HepG2 (cell line): ENCODE data around the gene VSIG10L. TPM values are rescaled to one million over a fixed set of nuclear protein-coding genes. Genes with fewer than 3 reads are reported as not detected.

Experiments used
- ATRX ChIP-seq: sonication (generic); formaldehyde crosslinking; IDR thresholded peaks from 2 replicates; pipeline ENCODE4 v1.4.0; 2020; ENCODE audit warnings: missing genetic modification reagents, borderline replicate concordance
- CHD2 ChIP-seq: IDR thresholded peaks from 2 replicates; pipeline ENCODE4 v1.6.1; 2011; ENCODE audit warnings: low read depth, low read length, improper control_type of control experiment
- EZH2 ChIP-seq: conservative IDR thresholded peaks from 2 replicates; pipeline ENCODE4 v1.6.1; 2012; ENCODE audit warnings: mild to moderate bottlenecking, low read depth, low read length, moderate library complexity
- FOXA1 ChIP-seq, 2 experiments: fragments of 450-650 bp in 1 of 2; sonication (generic) in 1 of 2; formaldehyde crosslinking in 1 of 2; IDR thresholded peaks; 2 replicates each; pipeline versions ENCODE4 v1.4.0 to v1.6.1; 2016 to 2020; ENCODE audit warnings: missing genetic modification reagents in 1 of 2
- KAT8 ChIP-seq: IDR thresholded peaks from 2 replicates; pipeline ENCODE4 v1.6.1; 2016; ENCODE audit warnings: missing genetic modification reagents, missing compliant biosample characterization
- KMT2A ChIP-seq: sonication (generic); formaldehyde crosslinking; IDR thresholded peaks from 2 replicates; pipeline ENCODE4 v1.4.0; 2020; ENCODE audit warnings: missing genetic modification reagents
- MAF1 ChIP-seq: sonication (generic); formaldehyde crosslinking; IDR thresholded peaks from 2 replicates; pipeline ENCODE4 v1.5.0; 2020; ENCODE audit warnings: missing genetic modification reagents, borderline replicate concordance
- NCOA1 ChIP-seq: sonication (generic); formaldehyde crosslinking; IDR thresholded peaks from 2 replicates; pipeline ENCODE4 v1.9.0; 2021; ENCODE audit warnings: missing genetic modification reagents
- NFATC3 ChIP-seq: sonication (generic); formaldehyde crosslinking; IDR thresholded peaks from 2 replicates; pipeline ENCODE4 v1.5.1; 2020; ENCODE audit warnings: mild to moderate bottlenecking, missing genetic modification reagents
- NFIB ChIP-seq: sonication (generic); formaldehyde crosslinking; IDR thresholded peaks from 2 replicates; pipeline ENCODE4 v1.9.0; 2021; ENCODE audit warnings: missing genetic modification reagents, mild to moderate bottlenecking, borderline replicate concordance
- NFYC ChIP-seq: IDR thresholded peaks from 2 replicates; pipeline ENCODE4 v1.6.1; 2016; ENCODE audit warnings: missing genetic modification reagents, missing compliant biosample characterization
- PLRG1 ChIP-seq: fragments of 450-650 bp; conservative IDR thresholded peaks from 2 replicates; pipeline ENCODE4 v1.6.1; 2016
- POLR2AphosphoS2 ChIP-seq: IDR thresholded peaks from 2 replicates; pipeline ENCODE4 v1.6.1; 2011; ENCODE audit warnings: low read depth, low read length, improper control_type of control experiment
- SNAI1 ChIP-seq: sonication (generic); formaldehyde crosslinking; IDR thresholded peaks from 2 replicates; pipeline ENCODE4 v1.5.0; 2020; ENCODE audit warnings: mild to moderate bottlenecking, missing genetic modification reagents, borderline replicate concordance
- TMF1 ChIP-seq: sonication (generic); formaldehyde crosslinking; IDR thresholded peaks from 2 replicates; pipeline ENCODE4 v1.8.1; 2022; ENCODE audit warnings: low read depth, missing genetic modification reagents
- TRIM24 ChIP-seq: sonication (generic); formaldehyde crosslinking; IDR thresholded peaks from 2 replicates; pipeline ENCODE4 v1.8.0; 2022; ENCODE audit warnings: mild to moderate bottlenecking, missing genetic modification reagents
- ZNF10 ChIP-seq: sonication (generic); formaldehyde crosslinking; IDR thresholded peaks from 2 replicates; pipeline ENCODE4 v1.4.0; 2020; ENCODE audit warnings: mild to moderate bottlenecking, low read depth, missing genetic modification reagents, borderline replicate concordance
- ZNF234 ChIP-seq: sonication (generic); formaldehyde crosslinking; conservative IDR thresholded peaks from 2 replicates; pipeline ENCODE4 v1.5.1; 2020; ENCODE audit warnings: mild to moderate bottlenecking, missing genetic modification reagents
- ZNF3 ChIP-seq: IDR thresholded peaks from 2 replicates; pipeline ENCODE4 v1.7.0; 2017; ENCODE audit warnings: inconsistent platforms
- ZNF33A ChIP-seq: sonication (generic); formaldehyde crosslinking; IDR thresholded peaks from 2 replicates; pipeline ENCODE4 v1.5.1; 2020; ENCODE audit warnings: missing genetic modification reagents, mild to moderate bottlenecking, moderate library complexity, borderline replicate concordance
- ZNF563 ChIP-seq: sonication (generic); formaldehyde crosslinking; IDR thresholded peaks from 2 replicates; pipeline ENCODE4 v1.8.0; 2022; ENCODE audit warnings: mild to moderate bottlenecking, moderate library complexity, missing genetic modification reagents
- ZNF792 ChIP-seq: IDR thresholded peaks from 2 replicates; pipeline ENCODE4 v1.6.1; 2016
- polyA plus RNA-seq, 8 experiments: library from polyadenylated mRNA; depleted of rRNA in 3 of 8; stranded (reverse) in 7 of 8; unstranded in 1 of 8; fragments of >200 nt; fragmentation: Illumina TruSeq in 4 of 8; extraction: Trizol in 4 of 8; gene quantifications; 2 replicates each; pipeline versions ENCODE4 v1.2.1 to v1.2.3, GENCODE V29; 2011 to 2016; ENCODE audit warnings: low read depth in 4 of 8, missing spikeins in 1 of 8, mixed read lengths in 1 of 8; ENCODE audit not compliant: insufficient read depth in 1 of 8
- total RNA-seq, 5 experiments: library from RNA; depleted of rRNA; stranded (reverse); fragments of >200 nt; fragmentation: Illumina TruSeq; extraction: Trizol; gene quantifications; 2 replicates each; pipeline ENCODE4 v1.2.3, GENCODE V29; 2016; ENCODE audit warnings: low read depth in 1 of 5
- TF ChIP-seq, protein P1 (sequence below): sonication (generic); formaldehyde crosslinking; conservative IDR thresholded peaks from 2 replicates; pipeline ENCODE4 v1.4.0; 2020; ENCODE audit warnings: missing genetic modification reagents
- TF ChIP-seq, protein P2 (sequence below): sonication (generic); formaldehyde crosslinking; IDR thresholded peaks from 2 replicates; pipeline ENCODE4 v1.5.0; 2020; ENCODE audit warnings: missing genetic modification reagents
- TF ChIP-seq, protein P3 (sequence below): IDR thresholded peaks from 2 replicates; pipeline ENCODE4 v1.6.1; 2016; ENCODE audit warnings: missing compliant biosample characterization, missing genetic modification reagents, borderline replicate concordance
- TF ChIP-seq, protein P4 (sequence below): sonication (generic); formaldehyde crosslinking; IDR thresholded peaks from 2 replicates; pipeline ENCODE4 v1.4.0; 2020; ENCODE audit warnings: missing genetic modification reagents

VSIG10L gene
- total and polyA plus RNA-seq, 2 of the 13 experiments (the other 11 are each of a cell fraction or from before 2014, with no cell fraction given), result 2.7 to 8.5 TPM

DNA sequence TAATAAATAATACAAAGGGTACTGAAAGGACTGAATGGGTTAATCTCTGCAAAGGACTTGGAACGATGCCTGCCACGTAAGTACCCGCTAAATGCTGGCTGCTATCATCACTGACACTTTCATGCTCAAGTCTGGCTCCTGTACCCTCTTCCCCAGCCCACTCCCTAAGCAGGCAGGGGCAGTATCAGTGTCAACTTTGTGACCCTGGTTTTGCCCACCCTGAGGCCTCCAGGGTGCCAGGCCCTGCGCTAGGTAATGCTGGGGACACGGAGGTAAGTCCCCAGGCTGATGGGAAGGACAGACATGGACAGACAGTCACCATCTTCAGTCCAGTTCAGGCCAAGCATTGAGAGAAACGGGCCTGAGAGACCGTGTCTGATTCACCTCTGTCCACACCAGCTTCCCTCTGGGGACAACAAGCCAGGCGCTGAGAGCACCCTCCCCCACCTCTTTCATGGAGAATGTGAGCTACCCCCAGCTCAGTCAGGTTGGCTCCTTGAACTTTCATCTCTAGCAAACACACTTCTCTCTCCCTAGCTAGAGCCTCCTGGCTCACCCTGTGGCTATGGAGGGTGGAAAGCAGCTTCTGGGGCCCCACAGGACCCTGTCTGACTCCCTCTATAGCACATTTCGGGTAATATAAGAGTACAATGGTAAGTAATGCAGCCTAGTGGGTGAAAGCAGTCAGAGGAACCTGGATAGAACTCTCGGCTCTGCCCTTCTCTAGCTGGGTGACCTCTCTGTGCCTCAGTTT, 23.4 kb upstream of the VSIG10L start (continued):
- TF ChIP-seq, protein P1, sequence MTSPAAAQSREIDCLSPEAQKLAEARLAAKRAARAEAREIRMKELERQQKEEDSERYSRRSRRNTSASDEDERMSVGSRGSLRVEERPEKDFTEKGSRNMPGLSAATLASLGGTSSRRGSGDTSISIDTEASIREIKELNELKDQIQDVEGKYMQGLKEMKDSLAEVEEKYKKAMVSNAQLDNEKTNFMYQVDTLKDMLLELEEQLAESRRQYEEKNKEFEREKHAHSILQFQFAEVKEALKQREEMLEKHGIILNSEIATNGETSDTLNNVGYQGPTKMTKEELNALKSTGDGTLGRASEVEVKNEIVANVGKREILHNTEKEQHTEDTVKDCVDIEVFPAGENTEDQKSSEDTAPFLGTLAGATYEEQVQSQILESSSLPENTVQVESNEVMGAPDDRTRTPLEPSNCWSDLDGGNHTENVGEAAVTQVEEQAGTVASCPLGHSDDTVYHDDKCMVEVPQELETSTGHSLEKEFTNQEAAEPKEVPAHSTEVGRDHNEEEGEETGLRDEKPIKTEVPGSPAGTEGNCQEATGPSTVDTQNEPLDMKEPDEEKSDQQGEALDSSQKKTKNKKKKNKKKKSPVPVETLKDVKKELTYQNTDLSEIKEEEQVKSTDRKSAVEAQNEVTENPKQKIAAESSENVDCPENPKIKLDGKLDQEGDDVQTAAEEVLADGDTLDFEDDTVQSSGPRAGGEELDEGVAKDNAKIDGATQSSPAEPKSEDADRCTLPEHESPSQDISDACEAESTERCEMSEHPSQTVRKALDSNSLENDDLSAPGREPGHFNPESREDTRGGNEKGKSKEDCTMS, result no peak
- TF ChIP-seq NFATC3 (CRISPR knock-in tag) (no peak), KAT8 (CRISPR knock-in tag) (peak; percentile 52), FOXA1 (IDR thresholded peaks at IDR 0.05) (no peak), FOXA1 (CRISPR knock-in tag; IDR thresholded peaks at IDR 0.05) (peak; percentile 78), ATRX (CRISPR knock-in tag) (no peak), NFYC (CRISPR knock-in tag) (0 out of 2 replicates have a peak, but pooled peaks have one; percentile 40), POLR2AphosphoS2 (no peak), ZNF563 (CRISPR knock-in tag) (no peak), PLRG1 (no peak), ZNF3 (CRISPR knock-in tag) (no peak), ZNF234 (CRISPR knock-in tag) (no peak), TRIM24 (CRISPR knock-in tag) (0 out of 2 replicates have a peak, but pooled peaks have one; percentile 35), KMT2A (peak; percentile 70; the same call in 1 of the 2 replicates), ZNF33A (no peak), ZNF10 (CRISPR knock-in tag) (no peak), SNAI1 (CRISPR knock-in tag) (no peak), MAF1 (CRISPR knock-in tag) (no peak), NCOA1 (CRISPR knock-in tag) (no peak), NFIB (CRISPR knock-in tag) (no peak), TMF1 (no peak), ZNF792 (CRISPR knock-in tag) (peak; percentile 83), EZH2 (no peak), CHD2 (peak; percentile 38; the same call in 1 of the 2 replicates)
- TF ChIP-seq, protein P2, sequence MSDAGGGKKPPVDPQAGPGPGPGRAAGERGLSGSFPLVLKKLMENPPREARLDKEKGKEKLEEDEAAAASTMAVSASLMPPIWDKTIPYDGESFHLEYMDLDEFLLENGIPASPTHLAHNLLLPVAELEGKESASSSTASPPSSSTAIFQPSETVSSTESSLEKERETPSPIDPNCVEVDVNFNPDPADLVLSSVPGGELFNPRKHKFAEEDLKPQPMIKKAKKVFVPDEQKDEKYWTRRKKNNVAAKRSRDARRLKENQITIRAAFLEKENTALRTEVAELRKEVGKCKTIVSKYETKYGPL (CRISPR knock-in tag), result no peak
- TF ChIP-seq, protein P3, sequence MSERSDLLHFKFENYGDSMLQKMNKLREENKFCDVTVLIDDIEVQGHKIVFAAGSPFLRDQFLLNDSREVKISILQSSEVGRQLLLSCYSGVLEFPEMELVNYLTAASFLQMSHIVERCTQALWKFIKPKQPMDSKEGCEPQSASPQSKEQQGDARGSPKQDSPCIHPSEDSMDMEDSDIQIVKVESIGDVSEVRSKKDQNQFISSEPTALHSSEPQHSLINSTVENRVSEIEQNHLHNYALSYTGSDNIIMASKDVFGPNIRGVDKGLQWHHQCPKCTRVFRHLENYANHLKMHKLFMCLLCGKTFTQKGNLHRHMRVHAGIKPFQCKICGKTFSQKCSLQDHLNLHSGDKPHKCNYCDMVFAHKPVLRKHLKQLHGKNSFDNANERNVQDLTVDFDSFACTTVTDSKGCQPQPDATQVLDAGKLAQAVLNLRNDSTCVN, result 0 out of 2 replicates have a peak, but pooled peaks have one; percentile 37
- TF ChIP-seq, protein P4, sequence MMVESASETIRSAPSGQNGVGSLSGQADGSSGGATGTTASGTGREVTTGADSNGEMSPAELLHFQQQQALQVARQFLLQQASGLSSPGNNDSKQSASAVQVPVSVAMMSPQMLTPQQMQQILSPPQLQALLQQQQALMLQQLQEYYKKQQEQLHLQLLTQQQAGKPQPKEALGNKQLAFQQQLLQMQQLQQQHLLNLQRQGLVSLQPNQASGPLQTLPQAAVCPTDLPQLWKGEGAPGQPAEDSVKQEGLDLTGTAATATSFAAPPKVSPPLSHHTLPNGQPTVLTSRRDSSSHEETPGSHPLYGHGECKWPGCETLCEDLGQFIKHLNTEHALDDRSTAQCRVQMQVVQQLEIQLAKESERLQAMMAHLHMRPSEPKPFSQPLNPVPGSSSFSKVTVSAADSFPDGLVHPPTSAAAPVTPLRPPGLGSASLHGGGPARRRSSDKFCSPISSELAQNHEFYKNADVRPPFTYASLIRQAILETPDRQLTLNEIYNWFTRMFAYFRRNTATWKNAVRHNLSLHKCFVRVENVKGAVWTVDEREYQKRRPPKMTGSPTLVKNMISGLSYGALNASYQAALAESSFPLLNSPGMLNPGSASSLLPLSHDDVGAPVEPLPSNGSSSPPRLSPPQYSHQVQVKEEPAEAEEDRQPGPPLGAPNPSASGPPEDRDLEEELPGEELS (CRISPR knock-in tag), result peak; percentile 82
